ENCODE results near the gene TMEM8B. TPM values are rescaled to one million over a fixed set of nuclear protein-coding genes. Genes with fewer than 3 reads are reported as not detected.

TMEM8B gene
- total and polyA plus RNA-seq, 2 of the 8 experiments (the other 6 are each of a cell fraction or from before 2014, with no cell fraction given), result 7.5 to 10.4 TPM

DNA sequence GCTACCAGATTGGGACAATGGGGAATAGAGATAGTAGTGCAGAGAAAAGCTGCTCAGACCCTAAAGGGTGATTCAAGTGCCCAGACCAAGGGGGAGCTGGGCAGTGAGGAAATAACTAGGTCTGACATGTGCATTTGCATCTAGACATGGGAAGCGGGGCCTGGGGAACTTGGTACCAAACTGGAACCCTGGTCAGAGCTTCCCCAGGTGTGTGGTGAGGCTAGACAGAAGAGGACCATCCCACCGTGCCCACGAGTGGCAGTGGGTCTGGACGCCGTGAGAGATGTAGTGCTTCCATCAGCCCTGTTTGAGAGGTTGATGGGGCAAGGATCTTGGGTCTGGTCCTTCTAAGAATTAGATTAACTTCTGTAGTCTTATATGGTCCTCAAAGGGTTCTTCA is 7.6 kb downstream of the TMEM8B start (continued):
- TF ChIP-seq HDAC2 (IDR thresholded peaks at IDR 0.05; ENCODE audit: borderline replicate concordance in 1 of 2, low read depth in 2 of 2, low read length in 2 of 2) (no peak), RAD21 (IDR thresholded peaks at IDR 0.05 in 1 of 2, conservative IDR thresholded peaks at IDR 0.05 in 1 of 2; ENCODE audit: low read depth in 2 of 2, low read length in 2 of 2) (no peak), BACH1 (IDR thresholded peaks at IDR 0.05; ENCODE audit: low read length) (no peak), CREB1 (IDR thresholded peaks at IDR 0.05) (no peak), ZNF274 (IDR thresholded peaks at IDR 0.05; ENCODE audit: borderline replicate concordance, extremely low read depth, low read length) (no peak)
- TF ChIP-seq, protein P1, sequence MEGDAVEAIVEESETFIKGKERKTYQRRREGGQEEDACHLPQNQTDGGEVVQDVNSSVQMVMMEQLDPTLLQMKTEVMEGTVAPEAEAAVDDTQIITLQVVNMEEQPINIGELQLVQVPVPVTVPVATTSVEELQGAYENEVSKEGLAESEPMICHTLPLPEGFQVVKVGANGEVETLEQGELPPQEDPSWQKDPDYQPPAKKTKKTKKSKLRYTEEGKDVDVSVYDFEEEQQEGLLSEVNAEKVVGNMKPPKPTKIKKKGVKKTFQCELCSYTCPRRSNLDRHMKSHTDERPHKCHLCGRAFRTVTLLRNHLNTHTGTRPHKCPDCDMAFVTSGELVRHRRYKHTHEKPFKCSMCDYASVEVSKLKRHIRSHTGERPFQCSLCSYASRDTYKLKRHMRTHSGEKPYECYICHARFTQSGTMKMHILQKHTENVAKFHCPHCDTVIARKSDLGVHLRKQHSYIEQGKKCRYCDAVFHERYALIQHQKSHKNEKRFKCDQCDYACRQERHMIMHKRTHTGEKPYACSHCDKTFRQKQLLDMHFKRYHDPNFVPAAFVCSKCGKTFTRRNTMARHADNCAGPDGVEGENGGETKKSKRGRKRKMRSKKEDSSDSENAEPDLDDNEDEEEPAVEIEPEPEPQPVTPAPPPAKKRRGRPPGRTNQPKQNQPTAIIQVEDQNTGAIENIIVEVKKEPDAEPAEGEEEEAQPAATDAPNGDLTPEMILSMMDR (IDR thresholded peaks at IDR 0.05; ENCODE audit: control extremely low read depth in 1 of 3, insufficient read depth in 1 of 3, low read depth in 1 of 3, low read length in 3 of 3), result no peak
